ENCODE results near the gene HABP4. TPM values are rescaled to one million over a fixed set of nuclear protein-coding genes. Genes with fewer than 3 reads are reported as not detected.

HABP4 gene
- total RNA-seq, 2 experiments from 2014 or later = 5.8 to 7.3 TPM

- H3K27me3 Mint-ChIP-seq = no peaks in the 10 kb centered on the region
- peaks cover 30% of the 10 kb centered on the region for H3K4me1 Mint-ChIP-seq
- CTCF ChIA-PET = interaction anchor here (0.7 kb wide), 1 partner anchor 247 kb away, joined by 4 read pairs; no protein-coding TSS in a partner anchor
- DNase-seq (peak; percentile 77), ATAC-seq (peak; percentile 19)
- intact Hi-C loops (cut with DNase I, micrococcal nuclease) = loop anchor here (1.0 to 10.0 kb wide), 15 partner anchors 31 to 1566 kb away; partner anchors contain the start of genes HABP4 (in 2 of the 2), PRXL2C (in 2 of the 2), ERCC6L2 (in 1 of the 2) and NCBP1 (in 1 of the 2)
- H3K4me3 Mint-ChIP-seq = peak overlapping the region; percentile 93
- no peaks in the 10 kb centered on the region for H3K9me3 Mint-ChIP-seq (ENCODE audit: low read depth)
- POLR2A ChIA-PET = interaction anchor here (0.6 to 0.8 kb wide), 3 partner anchors 11 to 200 kb away, joined by 3 to 5 read pairs (median 3); partner anchors contain the start of gene HABP4
- peak overlapping the region; percentile 89 for H3K27ac Mint-ChIP-seq
- peaks cover 10% of the 10 kb centered on the region for H3K36me3 Mint-ChIP-seq (ENCODE audit: low read depth)
Measured at GRCh38 chr9:96418920-96419690, 30.9 kb upstream of the HABP4 start.

- ChIA-PET CTCF (no interaction called here), POLR2A (interaction anchor here (0.6 to 0.8 kb wide), 3 partner anchors 10 to 199 kb away, joined by 3 to 5 read pairs (median 3); partner anchors contain the start of gene HABP4)
Measured at GRCh38 chr9:96419691-96419969, 30.3 kb upstream of the HABP4 start.

GRCh38 chr9:96420468-96421219, 29.3 kb upstream of the HABP4 start:
- DNase-seq (peak; percentile 49), ATAC-seq (peak; percentile 9)
- Mint-ChIP-seq H3K9me3 (ENCODE audit: low read depth) (no peaks in the 10 kb centered on the region), H3K36me3 (ENCODE audit: low read depth) (peaks cover 10% of the 10 kb centered on the region), H3K4me1 (peaks cover 30% of the 10 kb centered on the region), H3K27ac (peak overlapping the region; percentile 89), H3K27me3 (no peaks in the 10 kb centered on the region), H3K4me3 (peak overlapping the region; percentile 93)
- ChIA-PET POLR2A (no interaction called here), CTCF (interaction anchor here (1.1 kb wide), 1 partner anchor 22 kb away, joined by 5 read pairs; no protein-coding TSS in a partner anchor)
- intact Hi-C loops (cut with DNase I, micrococcal nuclease) = no loop called here

More at GRCh38 chr9:96419691-96419969, 30.3 kb upstream of the HABP4 start:
- peak overlapping the region; percentile 93 for H3K4me3 Mint-ChIP-seq
- peaks cover 10% of the 10 kb centered on the region for H3K36me3 Mint-ChIP-seq (ENCODE audit: low read depth)
- no peak for DNase-seq
- peaks cover 28% of the 10 kb centered on the region for H3K4me1 Mint-ChIP-seq
- no peaks in the 10 kb centered on the region for H3K9me3 Mint-ChIP-seq (ENCODE audit: low read depth)
- no peaks in the 10 kb centered on the region for H3K27me3 Mint-ChIP-seq
- ATAC-seq = no peak
- intact Hi-C loops (cut with DNase I, micrococcal nuclease) = loop anchor here (1.0 to 10.0 kb wide), 7 partner anchors 31 to 1565 kb away; partner anchors contain the start of genes ERCC6L2 (in 1 of the 2), HABP4 (in 1 of the 2), PRXL2C (in 1 of the 2) and ZNF510 (in 1 of the 2)
- H3K27ac Mint-ChIP-seq = peak overlapping the region; percentile 89

GRCh38 chr9:96423322-96423984, 26.5 kb upstream of the HABP4 start:
- Mint-ChIP-seq H3K27ac (no peak overlapping the region), H3K4me1 (peaks cover 22% of the 10 kb centered on the region), H3K9me3 (ENCODE audit: low read depth) (no peaks in the 10 kb centered on the region), H3K36me3 (ENCODE audit: low read depth) (no peaks in the 10 kb centered on the region), H3K4me3 (no peak overlapping the region), H3K27me3 (no peaks in the 10 kb centered on the region)
- ATAC-seq (no peak), DNase-seq (no peak)
- intact Hi-C loops (cut with DNase I, micrococcal nuclease) = no loop called here
- POLR2A ChIA-PET = no interaction called here
- CTCF ChIA-PET = no interaction called here

GRCh38 chr9:96423985-96424336, 26.0 kb upstream of the HABP4 start:
- ChIA-PET CTCF (interaction anchor here (0.8 kb wide), 1 partner anchor 192 kb away, joined by 3 read pairs; no protein-coding TSS in a partner anchor), POLR2A (no interaction called here)
- Mint-ChIP-seq H3K4me1 (peaks cover 22% of the 10 kb centered on the region), H3K27ac (no peak overlapping the region), H3K36me3 (ENCODE audit: low read depth) (no peaks in the 10 kb centered on the region), H3K27me3 (no peaks in the 10 kb centered on the region), H3K9me3 (ENCODE audit: low read depth) (no peaks in the 10 kb centered on the region), H3K4me3 (no peak overlapping the region)
- DNase-seq (no peak), ATAC-seq (no peak)
- intact Hi-C loops (cut with DNase I, micrococcal nuclease) = no loop called here

GRCh38 chr9:96425500-96426169, 24.3 kb upstream of the HABP4 start:
- peaks cover 8% of the 10 kb centered on the region for H3K4me1 Mint-ChIP-seq
- DNase-seq (no peak), ATAC-seq (no peak)
- H3K4me3 Mint-ChIP-seq = no peak overlapping the region
- no peak overlapping the region for H3K27ac Mint-ChIP-seq
- intact Hi-C loops (cut with DNase I, micrococcal nuclease) = no loop called here
- no peaks in the 10 kb centered on the region for H3K36me3 Mint-ChIP-seq (ENCODE audit: low read depth)
- ChIA-PET CTCF (interaction anchor here (0.7 to 1.0 kb wide), 2 partner anchors 9 to 183 kb away, joined by 3 to 4 read pairs; no protein-coding TSS in a partner anchor), POLR2A (no interaction called here)
- H3K27me3 Mint-ChIP-seq = no peaks in the 10 kb centered on the region
- no peaks in the 10 kb centered on the region for H3K9me3 Mint-ChIP-seq (ENCODE audit: low read depth)

GRCh38 chr9:96429732-96430131, 20.2 kb upstream of the HABP4 start:
- POLR2A ChIA-PET = interaction anchor here (0.6 kb wide), 1 partner anchor 10 kb away, joined by 3 read pairs; no protein-coding TSS in a partner anchor
- intact Hi-C loops (cut with DNase I, micrococcal nuclease) = no loop called here

GRCh38 chr9:96430377-96430776, 19.6 kb upstream of the HABP4 start:
- CTCF ChIA-PET = interaction anchor here (1.1 kb wide), 1 partner anchor 166 kb away, joined by 3 read pairs; no protein-coding TSS in a partner anchor
- DNase-seq (no peak), ATAC-seq (no peak)
- no peak overlapping the region for H3K27ac Mint-ChIP-seq
- no peaks in the 10 kb centered on the region for H3K9me3 Mint-ChIP-seq (ENCODE audit: low read depth)
- H3K4me1 Mint-ChIP-seq = peaks cover 2% of the 10 kb centered on the region
- no peak overlapping the region for H3K4me3 Mint-ChIP-seq
- intact Hi-C loops (cut with DNase I, micrococcal nuclease) = no loop called here
- H3K36me3 Mint-ChIP-seq (ENCODE audit: low read depth) = no peaks in the 10 kb centered on the region
- peaks cover 2% of the 10 kb centered on the region for H3K27me3 Mint-ChIP-seq
- POLR2A ChIA-PET = no interaction called here

More at GRCh38 chr9:96429732-96430131, 20.2 kb upstream of the HABP4 start:
- Mint-ChIP-seq H3K27me3 (peaks cover 2% of the 10 kb centered on the region), H3K36me3 (ENCODE audit: low read depth) (no peaks in the 10 kb centered on the region), H3K9me3 (ENCODE audit: low read depth) (no peaks in the 10 kb centered on the region), H3K4me1 (peaks cover 2% of the 10 kb centered on the region), H3K4me3 (no peak overlapping the region), H3K27ac (no peak overlapping the region)
- no peak for ATAC-seq
- no peak for DNase-seq
- CTCF ChIA-PET = interaction anchor here (1.1 kb wide), 1 partner anchor 166 kb away, joined by 3 read pairs; no protein-coding TSS in a partner anchor

- intact Hi-C loops (cut with DNase I, micrococcal nuclease) = no loop called here
- DNase-seq (no peak), ATAC-seq (no peak)
- CTCF ChIA-PET = interaction anchor here (0.6 to 2.7 kb wide), 5 partner anchors 8 to 405 kb away, joined by 3 to 8 read pairs (median 4); partner anchors contain the start of gene HABP4
- H3K27me3 Mint-ChIP-seq = peaks cover 2% of the 10 kb centered on the region
- H3K4me3 Mint-ChIP-seq = no peak overlapping the region
- POLR2A ChIA-PET = interaction anchor here (0.6 kb wide), 1 partner anchor 15 kb away, joined by 3 read pairs; the partner anchor contains the start of gene HABP4
- H3K4me1 Mint-ChIP-seq = no peaks in the 10 kb centered on the region
- no peak overlapping the region for H3K27ac Mint-ChIP-seq
- no peaks in the 10 kb centered on the region for H3K9me3 Mint-ChIP-seq (ENCODE audit: low read depth)
- H3K36me3 Mint-ChIP-seq (ENCODE audit: low read depth) = no peaks in the 10 kb centered on the region
Measured at GRCh38 chr9:96435345-96435744, 14.6 kb upstream of the HABP4 start.

GRCh38 chr9:96436063-96436455, 13.9 kb upstream of the HABP4 start:
- CTCF ChIA-PET = interaction anchor here (0.6 to 2.7 kb wide), 3 partner anchors 13 to 404 kb away, joined by 3 to 8 read pairs (median 6); partner anchors contain the start of gene HABP4
- intact Hi-C loops (cut with DNase I, micrococcal nuclease) = no loop called here
- Mint-ChIP-seq H3K27ac (no peak overlapping the region), H3K4me1 (no peaks in the 10 kb centered on the region), H3K9me3 (ENCODE audit: low read depth) (no peaks in the 10 kb centered on the region), H3K27me3 (peaks cover 2% of the 10 kb centered on the region), H3K36me3 (ENCODE audit: low read depth) (no peaks in the 10 kb centered on the region), H3K4me3 (no peak overlapping the region)
- POLR2A ChIA-PET = no interaction called here
- no peak for DNase-seq
- peak; percentile 53 for ATAC-seq

Measured in activated CD4-positive, alpha-beta T cell treated with anti-CD3 and anti-CD28 coated beads for 36 hours (primary cell).